ENCODE data around the gene SNRPD2.
"Not testable (repeated sequence)": the region's sequence is repeated elsewhere in the genome, so short reads cannot be mapped to it uniquely, and the experiment has no call there.

SNRPD2 gene

GRCh38 chr19:45705115-45705514, 13.4 kb upstream of the SNRPD2 start:
- no peak for DNase-seq (ENCODE audit: low spot score)

GRCh38 chr19:45701676-45702075, 9.9 kb upstream of the SNRPD2 start:
- DNase-seq (ENCODE audit: low spot score), result no peak

- DNase-seq (ENCODE audit: low spot score), result peak; percentile 55
Observed at GRCh38 chr19:45693106-45693788, 1.5 kb upstream of the SNRPD2 start.

GRCh38 chr19:45692187-45693105, 693 bp upstream of the SNRPD2 start, which contains the start of gene QPCTL:
Gene QPCTL, plus strand, starts transcription at chr19:45692666. Its CDS starts 38 bp downstream, at chr19:45692704.
- DNase-seq (ENCODE audit: low spot score), result peak; percentile 99

GRCh38 chr19:45687599-45687998, 4.2 kb downstream of the SNRPD2 start:
- DNase-seq (ENCODE audit: low spot score), result no peak

- not testable (repeated sequence) for DNase-seq (ENCODE audit: low spot score)
Observed at GRCh38 chr19:45685045-45685444, 6.7 kb downstream of the SNRPD2 start.

GRCh38 chr19:45682908-45683307, 8.8 kb downstream of the SNRPD2 start:
- no peak for DNase-seq (ENCODE audit: low spot score)

GRCh38 chr19:45682117-45682516, 9.6 kb downstream of the SNRPD2 start:
- DNase-seq (ENCODE audit: low spot score), result no peak

- DNase-seq (ENCODE audit: low spot score), result peak; percentile 83
Observed at GRCh38 chr19:45681391-45682015, 10.2 kb downstream of the SNRPD2 start.

GRCh38 chr19:45677351-45678230, 14.2 kb downstream of the SNRPD2 start:
- DNase-seq (ENCODE audit: low spot score), result peak; percentile 78

- no peak for DNase-seq (ENCODE audit: low spot score)
Observed at GRCh38 chr19:45676851-45677263, 14.9 kb downstream of the SNRPD2 start.

- no peak for DNase-seq (ENCODE audit: low spot score)
Observed at GRCh38 chr19:45674946-45675345, 16.8 kb downstream of the SNRPD2 start.

GRCh38 chr19:45670670-45671453, 20.9 kb downstream of the SNRPD2 start:
- DNase-seq (ENCODE audit: low spot score), result peak; percentile 84

- no peak for DNase-seq (ENCODE audit: low spot score)
Observed at GRCh38 chr19:45668342-45668871, 23.3 kb downstream of the SNRPD2 start.

- DNase-seq (ENCODE audit: low spot score), result no peak
Observed at GRCh38 chr19:45667620-45668341, 24.0 kb downstream of the SNRPD2 start, which contains the start of gene GIPR. Gene GIPR, plus strand, starts transcription at chr19:45668221. Its CDS starts 1,300 bp downstream, at chr19:45669521.

GRCh38 chr19:45664575-45664974, 27.2 kb downstream of the SNRPD2 start:
- DNase-seq (ENCODE audit: low spot score), result no peak

- DNase-seq (ENCODE audit: low spot score), result no peak
Observed at GRCh38 chr19:45663800-45664199, 28.0 kb downstream of the SNRPD2 start.

- DNase-seq (ENCODE audit: low spot score), result no peak
Observed at GRCh38 chr19:45660636-45661035, 31.1 kb downstream of the SNRPD2 start.

- DNase-seq (ENCODE audit: low spot score), result no peak
Observed at GRCh38 chr19:45659096-45659729, 32.5 kb downstream of the SNRPD2 start.

All from putamen (tissue), 1 donor.